CD14-positive monocyte (primary cell): ENCODE data around the gene SLCO3A1. TPM values are rescaled to one million over a fixed set of nuclear protein-coding genes. Genes with fewer than 3 reads are reported as not detected.
A peak's percentile ranks its signal among the peaks of the same experiment; 100 is the strongest.

Source experiments
- DNase-seq, 3 donors: peaks; one replicate each; pipeline ENCODE4 v3.0.0-alpha.2; 2011 to 2022
- H2AFZ ChIP-seq: 2 replicates; pipeline ENCODE4 v1.6.0; 2012; ENCODE audit warnings: mild to moderate bottlenecking, low read depth, low read length, inconsistent platforms; ENCODE audit not compliant: insufficient read depth, poor library complexity, severe bottlenecking
- H3K27ac ChIP-seq, 2 donors: 1 replicate in 1 of 2; 2 replicates in 1 of 2; pipeline ENCODE4 v1.5.1; 2012 to 2013; ENCODE audit warnings: low read length in 2 of 2, control low read depth in 1 of 2, inconsistent platforms in 1 of 2, low read depth in 1 of 2, mild to moderate bottlenecking in 1 of 2
- H3K27me3 ChIP-seq, 2 donors: one replicate each; pipeline versions ENCODE4 v1.6.0 to v1.6.1; 2011 to 2013; ENCODE audit warnings: low read length in 2 of 2; ENCODE audit not compliant: control insufficient read depth in 2 of 2, insufficient read depth in 2 of 2
- H3K36me3 ChIP-seq, 2 donors: replicated peaks in 1 of 2; 1 replicate in 1 of 2; 2 replicates in 1 of 2; pipeline versions ENCODE4 v1.5.1 to v1.6.1; 2012 to 2013; ENCODE audit warnings: low read length in 2 of 2, control low read depth in 1 of 2, inconsistent platforms in 1 of 2, mild to moderate bottlenecking in 1 of 2; ENCODE audit not compliant: insufficient read depth in 2 of 2, control insufficient read depth in 1 of 2
- H3K4me1 ChIP-seq, 2 donors: 1 replicate in 1 of 2; 2 replicates in 1 of 2; pipeline versions ENCODE4 v1.5.1 to v1.6.1; 2012 to 2013; ENCODE audit warnings: low read length in 2 of 2, control low read depth in 1 of 2, inconsistent platforms in 1 of 2, mild to moderate bottlenecking in 1 of 2, moderate library complexity in 1 of 2; ENCODE audit not compliant: insufficient read depth in 2 of 2, control insufficient read depth in 1 of 2
- H3K4me2 ChIP-seq: replicated peaks from 2 replicates; pipeline ENCODE3; 2012; ENCODE audit warnings: low read length, moderate library complexity, mild to moderate bottlenecking; ENCODE audit not compliant: poor library complexity, severe bottlenecking; ENCODE audit errors: extremely low read depth
- H3K4me3 ChIP-seq, 3 experiments: fragments of 200-600 bp in 1 of 3; sonication (generic) in 1 of 3; replicated peaks in 1 of 3; 1 replicate in 2 of 3; 2 replicates in 1 of 3; pipeline ENCODE4 v1.5.1; 2011 to 2013; ENCODE audit warnings: low read length in 3 of 3, mild to moderate bottlenecking in 3 of 3, control low read depth in 2 of 3, low read depth in 2 of 3, inconsistent platforms in 1 of 3, moderate library complexity in 1 of 3
- H3K79me2 ChIP-seq: 2 replicates; pipeline ENCODE4 v1.6.0; 2012; ENCODE audit warnings: mild to moderate bottlenecking, control low read depth, inconsistent platforms, low read length, moderate library complexity; ENCODE audit not compliant: insufficient read depth
- H3K9ac ChIP-seq: 2 replicates; pipeline ENCODE4 v1.6.0; 2017; ENCODE audit warnings: low read length, mild to moderate bottlenecking; ENCODE audit not compliant: insufficient read depth, poor library complexity, severe bottlenecking
- H3K9me3 ChIP-seq, 2 donors: replicated peaks in 1 of 2; 1 replicate in 1 of 2; 2 replicates in 1 of 2; pipeline versions ENCODE4 v1.5.1 to v1.6.1; 2012 to 2013; ENCODE audit warnings: low read length in 2 of 2, control low read depth in 1 of 2; ENCODE audit not compliant: control insufficient read depth in 1 of 2, insufficient read depth in 1 of 2
- H4K20me1 ChIP-seq: 2 replicates; pipeline ENCODE4 v1.6.0; 2012; ENCODE audit warnings: mild to moderate bottlenecking, low read length, control low read depth, moderate library complexity; ENCODE audit not compliant: insufficient read depth
- H3K27ac Mint-ChIP-seq, 7 donors: one replicate each; pipeline ENCODE4 v1.8.0; 2020; ENCODE audit warnings: mild to moderate bottlenecking in 7 of 7, mixed read lengths in 7 of 7, moderate library complexity in 6 of 7, inconsistent platforms in 2 of 7
- H3K27me3 Mint-ChIP-seq, 3 donors: one replicate each; pipeline ENCODE4 v1.8.0; 2021 to 2022; ENCODE audit warnings: low read depth in 3 of 3, mild to moderate bottlenecking in 3 of 3, mixed read lengths in 3 of 3, moderate library complexity in 3 of 3, inconsistent platforms in 1 of 3
- H3K36me3 Mint-ChIP-seq, 2 donors: one replicate each; pipeline ENCODE4 v1.8.0; 2020; ENCODE audit warnings: mixed read lengths in 2 of 2, inconsistent platforms in 1 of 2, mild to moderate bottlenecking in 1 of 2
- H3K4me1 Mint-ChIP-seq: one replicate; pipeline ENCODE4 v1.8.0; 2020; ENCODE audit warnings: mild to moderate bottlenecking, mixed read lengths
- H3K4me3 Mint-ChIP-seq, 2 donors: one replicate each; pipeline ENCODE4 v1.8.0; 2020; ENCODE audit warnings: mild to moderate bottlenecking in 2 of 2, mixed read lengths in 2 of 2, moderate library complexity in 1 of 2
- H3K9me3 Mint-ChIP-seq, 7 donors: one replicate each; pipeline ENCODE4 v1.8.0; 2020 to 2022; ENCODE audit warnings: mixed read lengths in 7 of 7, mild to moderate bottlenecking in 6 of 7, moderate library complexity in 6 of 7, inconsistent platforms in 2 of 7
- CTCF ChIP-seq: fragments of 200-600 bp; IDR thresholded peaks from one replicate; pipeline ENCODE4 v1.8.0; 2022; ENCODE audit warnings: antibody characterized with exemption, mild to moderate bottlenecking
- WGBS: methylation state at CpG from one replicate; pipeline ENCODE4 v1.1.5; 2013; ENCODE audit warnings: missing lambda C conversion rate; ENCODE audit not compliant: insufficient coverage; 5-methylcytosine and 5-hydroxymethylcytosine counted together
- intact Hi-C, 2 donors: fragments of 100-400 bp; cut with micrococcal nuclease; formaldehyde crosslinking; loops; one replicate each; pipeline versions ENCODE4 v1.15.0 to v1.15.1; 2023
- polyA plus RNA-seq, 3 donors: library from polyadenylated mRNA; depleted of rRNA in 1 of 3; unstranded in 2 of 3; stranded (reverse) in 1 of 3; fragments of 300-500 nt in 2 of 3; fragments of >200 nt in 1 of 3; fragmentation: Illumina TruSeq in 2 of 3; gene quantifications; 1 replicate in 2 of 3; 2 replicates in 1 of 3; pipeline ENCODE4 v1.2.3, GENCODE V29; 2012 to 2021

The SLCO3A1 gene
- polyA plus RNA-seq, 3 donors, result 53.7 to 76.2 (median 62.8) TPM

GRCh38 chr15:91919014-91919534, 65.6 kb downstream of the SLCO3A1 start:
- H3K27ac Mint-ChIP-seq, result peak overlapping the region; percentile 38 to 86 (median 78)
- H3K4me1 ChIP-seq, result peaks cover 21 to 23% of the 10 kb centered on the region in 2 donors
- no peaks in the 10 kb centered on the region for H3K27me3 Mint-ChIP-seq
- no peaks in the 10 kb centered on the region for H3K27me3 ChIP-seq
- H3K4me2 ChIP-seq, result no peak overlapping the region
- TF ChIP-seq CTCF, result no peak
- no peak for DNase-seq
- peaks cover 99% of the 10 kb centered on the region for H3K79me2 ChIP-seq
- H3K36me3 Mint-ChIP-seq, result peaks cover 36 to 60% of the 10 kb centered on the region in 2 donors
- intact Hi-C loops, result loop anchor here in 1 of 2 donors (10.0 kb wide), 1 partner anchor 54 kb away; no protein-coding TSS in a partner anchor
- no peak overlapping the region for H3K9ac ChIP-seq
- H3K9me3 ChIP-seq, result no peaks in the 10 kb centered on the region
- H4K20me1 ChIP-seq, result peaks cover 48% of the 10 kb centered on the region
- H3K9me3 Mint-ChIP-seq, result peaks cover 0 to 3% (median 0%) of the 10 kb centered on the region in 7 donors
- H3K36me3 ChIP-seq, result peaks cover 22 to 51% of the 10 kb centered on the region in 2 donors
- H3K4me3 Mint-ChIP-seq, result no peak overlapping the region
- H3K4me1 Mint-ChIP-seq, result peaks cover 37% of the 10 kb centered on the region
- H2AFZ ChIP-seq, result no peak overlapping the region
- WGBS, result 96% methylated on average over 14 of the region's 15 CpGs
- no peak overlapping the region for H3K4me3 ChIP-seq
- H3K27ac ChIP-seq, result peak overlapping the region in 1 of 2 donors; percentile 59

GRCh38 chr15:91921188-91921842, 67.8 kb downstream of the SLCO3A1 start:
- Histone ChIP-seq H3K4me2 (peak overlapping the region; percentile 55), H3K9ac (peak overlapping the region; percentile 64), H3K4me1 (peaks cover 21 to 23% of the 10 kb centered on the region in 2 donors), H3K9me3 (no peaks in the 10 kb centered on the region), H3K27me3 (no peaks in the 10 kb centered on the region), H4K20me1 (peaks cover 34% of the 10 kb centered on the region), H3K36me3 (peaks cover 21 to 30% of the 10 kb centered on the region in 2 donors), H3K4me3 (peak overlapping the region in 1 of 3 experiments; percentile 37), H2AFZ (peak overlapping the region; percentile 18), H3K79me2 (peaks cover 99% of the 10 kb centered on the region), H3K27ac (peak overlapping the region; percentile 91 to 97)
- Mint-ChIP-seq H3K27ac (peak overlapping the region; percentile 95 to 100 (median 99)), H3K4me1 (peaks cover 42% of the 10 kb centered on the region), H3K27me3 (no peaks in the 10 kb centered on the region), H3K36me3 (peaks cover 32 to 55% of the 10 kb centered on the region in 2 donors), H3K9me3 (no peaks in the 10 kb centered on the region), H3K4me3 (peak overlapping the region; percentile 68 to 77)
- peak; percentile 88 to 94 (median 94) for DNase-seq
- no peak for TF ChIP-seq CTCF
- intact Hi-C loops, result loop anchor here in 1 of 2 donors (5.0 kb wide), 1 partner anchor 69 kb away; the partner anchor contains the start of gene SLCO3A1
- 50% methylated on average over 3 of the region's 5 CpGs for WGBS
